Natural killer cell treated with Interleukin-12 subunit alpha and Interleukin-12 subunit beta and Interleukin-15 and Interleukin-18, amount 100 ng/mL, for 72 hours (primary cell): Measurements from ENCODE around the gene ACO1. TPM values are rescaled to one million over a fixed set of nuclear protein-coding genes. Genes with fewer than 3 reads are reported as not detected.

Experiments
- ATAC-seq, 2 donors: fragments of 150-1000 bp; cut with Tn5 transposase in 1 of 2; sonication (Bioruptor Pico), chemical (Tn5 transposase) in 1 of 2; 2 replicates each; pipeline ENCODE4 v1.10.0; 2021
- DNase-seq: peaks from one replicate; pipeline ENCODE4 v3.0.0; 2022; ENCODE audit warnings: low spot score
- H3K27ac Mint-ChIP-seq, 2 donors: 1 replicate in 1 of 2; 2 replicates in 1 of 2; pipeline ENCODE4 v1.8.0; 2022; ENCODE audit warnings: mixed read lengths in 2 of 2, mild to moderate bottlenecking in 1 of 2, moderate library complexity in 1 of 2
- H3K27me3 Mint-ChIP-seq, 2 donors: 1 replicate in 1 of 2; 2 replicates in 1 of 2; pipeline ENCODE4 v1.8.0; 2022; ENCODE audit warnings: mixed read lengths in 2 of 2
- H3K36me3 Mint-ChIP-seq: one replicate; pipeline ENCODE4 v1.8.0; 2022; ENCODE audit warnings: mixed read lengths
- H3K4me1 Mint-ChIP-seq, 2 donors: 1 replicate in 1 of 2; 2 replicates in 1 of 2; pipeline ENCODE4 v1.8.0; 2022; ENCODE audit warnings: low read depth in 2 of 2, mixed read lengths in 2 of 2, mild to moderate bottlenecking in 1 of 2
- H3K4me3 Mint-ChIP-seq: one replicate; pipeline ENCODE4 v1.8.0; 2022; ENCODE audit warnings: mixed read lengths
- H3K9me3 Mint-ChIP-seq: 2 replicates; pipeline ENCODE4 v1.8.0; 2022; ENCODE audit warnings: mixed read lengths
- total RNA-seq, 2 donors: library from RNA; stranded (reverse); gene quantifications; one replicate each; pipeline ENCODE4 v1.2.3, GENCODE V29; 2022

Gene ACO1
- total RNA-seq, 2 donors from 2014 or later = 10.9 to 12.1 TPM

DNA sequence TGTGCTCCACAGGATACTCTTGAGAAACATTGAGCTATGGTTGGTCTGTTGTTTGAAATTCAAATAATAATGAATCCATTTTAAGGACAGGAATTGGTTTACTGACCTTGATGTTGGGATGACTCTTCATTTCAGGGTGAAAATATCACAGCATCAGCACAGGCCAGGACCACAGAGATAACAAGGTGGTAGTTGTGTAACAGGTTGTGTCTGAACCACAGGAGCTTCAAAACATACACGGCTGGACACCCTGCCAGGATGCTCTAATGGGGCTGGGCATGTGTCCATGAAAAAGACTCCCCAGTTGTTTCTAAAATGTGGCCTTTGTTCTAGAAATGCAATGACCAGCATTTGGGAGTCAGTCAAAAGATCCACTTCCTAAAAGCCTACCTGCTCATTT, 69.8 kb downstream of the ACO1 start:
- H3K9me3 Mint-ChIP-seq = no peaks in the 10 kb centered on the region
- ATAC-seq (no peak), DNase-seq (no peak)
- H3K4me1 Mint-ChIP-seq = no peaks in the 10 kb centered on the region
- peaks cover 18% of the 10 kb centered on the region for H3K36me3 Mint-ChIP-seq
- no peaks in the 10 kb centered on the region for H3K27me3 Mint-ChIP-seq
- H3K4me3 Mint-ChIP-seq = no peak overlapping the region
- no peak overlapping the region for H3K27ac Mint-ChIP-seq

DNA sequence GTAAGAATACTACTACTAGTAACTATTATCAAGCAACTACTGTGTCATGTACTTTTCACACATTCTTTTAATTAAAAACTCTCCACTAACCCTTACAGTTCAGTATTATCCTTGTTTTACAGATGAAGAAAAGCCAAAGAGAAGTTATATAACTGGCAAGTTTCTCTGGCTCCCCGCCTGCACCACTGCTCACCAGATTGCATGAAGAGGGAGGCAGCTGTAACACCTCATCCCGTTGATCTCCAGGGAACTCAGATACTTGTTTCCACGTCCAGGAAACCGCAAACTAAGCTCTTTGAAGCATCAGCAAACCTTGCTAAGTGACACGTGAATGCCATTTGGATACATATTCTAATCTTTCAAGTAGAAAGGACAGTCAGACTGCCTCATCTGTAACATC, 71.3 kb downstream of the ACO1 start:
- H3K27me3 Mint-ChIP-seq = no peaks in the 10 kb centered on the region
- H3K36me3 Mint-ChIP-seq = peaks cover 11% of the 10 kb centered on the region

DNA sequence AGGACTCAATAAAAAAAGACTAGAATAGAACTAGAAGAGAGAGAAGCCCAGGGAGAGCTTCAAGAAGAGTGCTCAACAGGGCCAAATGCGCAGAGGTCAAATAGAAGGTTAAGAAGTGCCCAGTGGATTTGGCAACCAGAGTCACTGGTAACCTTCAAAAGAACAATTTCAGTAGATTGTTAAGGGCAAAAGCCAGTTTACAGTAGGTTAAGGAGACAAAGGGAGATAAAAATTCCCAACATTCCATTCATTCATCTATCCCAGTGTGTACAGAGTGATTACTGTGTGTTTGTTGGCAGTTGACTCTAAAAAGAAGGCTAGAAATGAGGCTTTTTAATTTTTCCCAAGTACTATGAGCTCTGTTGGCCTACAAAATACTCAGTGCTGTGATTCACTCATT, 72.1 kb downstream of the ACO1 start:
- no peak for DNase-seq
- Mint-ChIP-seq H3K4me3 (no peak overlapping the region), H3K9me3 (no peaks in the 10 kb centered on the region), H3K36me3 (peaks cover 10% of the 10 kb centered on the region), H3K27ac (no peak overlapping the region), H3K4me1 (no peaks in the 10 kb centered on the region), H3K27me3 (no peaks in the 10 kb centered on the region)
- no peak for ATAC-seq

More for the DNA sequence above, 71.3 kb downstream of the ACO1 start:
- Mint-ChIP-seq H3K9me3 (no peaks in the 10 kb centered on the region), H3K4me1 (no peaks in the 10 kb centered on the region), H3K27ac (no peak overlapping the region), H3K4me3 (no peak overlapping the region)
- DNase-seq (no peak), ATAC-seq (no peak)

DNA sequence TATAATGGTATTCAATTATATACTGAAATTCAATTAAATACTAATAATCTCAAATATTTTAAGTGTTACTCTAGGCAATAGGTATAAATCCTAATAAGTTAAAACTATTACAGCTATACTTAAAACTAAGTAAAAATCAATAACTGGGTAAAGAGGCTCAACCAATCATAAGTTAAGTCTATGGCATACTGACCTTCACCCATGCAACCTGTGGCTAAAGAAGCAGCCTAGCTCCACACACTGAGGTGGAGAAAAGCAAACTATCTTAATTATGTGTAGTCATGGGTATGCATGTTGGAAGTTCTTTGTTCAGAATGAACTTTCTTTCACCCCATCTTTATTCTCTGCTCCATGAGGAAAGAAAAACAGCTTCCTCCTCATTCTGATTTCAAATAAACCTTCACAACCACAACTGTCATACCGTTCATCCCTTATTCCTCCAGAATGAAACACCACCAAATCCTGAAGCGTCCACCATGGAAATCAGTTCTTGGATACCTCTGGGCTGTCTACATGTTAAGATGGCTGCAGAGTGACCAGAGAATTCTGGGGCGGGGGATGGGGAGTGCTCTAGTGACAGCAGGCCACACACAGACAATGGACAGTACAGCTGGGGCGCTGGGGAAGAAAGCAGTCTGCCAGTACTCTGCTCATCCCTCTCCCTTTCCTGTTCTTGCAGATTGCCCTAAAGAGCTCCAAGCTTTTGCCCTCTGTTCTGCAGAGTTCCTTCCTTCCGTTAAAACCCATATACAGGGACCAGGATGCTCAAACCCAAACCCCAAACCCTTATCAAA, 79.3 kb downstream of the ACO1 start:
- Mint-ChIP-seq H3K36me3 (peaks cover 8% of the 10 kb centered on the region), H3K27ac (no peak overlapping the region), H3K4me3 (no peak overlapping the region), H3K27me3 (no peaks in the 10 kb centered on the region), H3K9me3 (no peaks in the 10 kb centered on the region), H3K4me1 (no peaks in the 10 kb centered on the region)
- no peak for ATAC-seq
- no peak for DNase-seq

DNA sequence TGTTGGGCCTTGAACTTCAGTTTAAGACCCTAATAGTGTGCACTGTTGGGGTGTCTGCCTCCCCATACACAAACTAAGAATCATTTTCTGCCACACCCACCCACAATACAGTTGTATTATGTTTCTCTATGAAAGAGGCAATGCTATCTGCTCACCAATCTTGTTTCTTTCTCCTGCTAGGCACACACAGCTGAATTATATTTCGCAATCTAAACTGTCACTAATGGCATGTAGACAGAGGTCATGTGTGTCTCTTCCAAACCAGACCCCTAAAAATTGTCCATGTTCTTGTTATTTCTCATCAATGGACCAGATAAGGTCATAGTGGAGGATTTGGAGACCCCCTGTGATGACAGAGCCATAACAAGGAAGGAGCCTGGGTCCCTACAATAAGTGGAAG, 84.3 kb downstream of the ACO1 start:
- H3K27me3 Mint-ChIP-seq = no peaks in the 10 kb centered on the region
- peaks cover 12% of the 10 kb centered on the region for H3K36me3 Mint-ChIP-seq
- H3K9me3 Mint-ChIP-seq = no peaks in the 10 kb centered on the region
- H3K4me1 Mint-ChIP-seq = no peaks in the 10 kb centered on the region
- DNase-seq = no peak
- peak overlapping the region in 1 of 2 donors; percentile 6 for H3K27ac Mint-ChIP-seq
- no peak for ATAC-seq
- H3K4me3 Mint-ChIP-seq = no peak overlapping the region

DNA sequence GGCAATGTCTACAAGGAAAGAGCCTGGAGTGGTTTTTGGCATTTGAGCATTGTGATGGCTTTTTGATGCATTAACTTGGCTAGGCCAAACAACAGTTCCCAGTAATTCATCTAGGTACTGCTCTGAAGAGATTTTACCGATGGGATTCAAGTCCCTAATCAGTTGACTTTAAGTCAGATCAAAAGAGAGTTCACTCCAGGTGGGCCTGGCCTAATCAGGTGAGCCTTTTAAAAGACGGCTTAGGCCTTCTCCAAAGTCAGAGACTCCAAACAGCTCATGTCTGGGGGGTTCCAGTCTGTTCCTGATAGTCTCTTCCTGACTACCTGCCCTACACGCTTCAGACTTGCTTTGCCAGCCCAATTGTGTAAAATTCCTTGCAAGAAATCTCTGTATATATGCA, 87.9 kb downstream of the ACO1 start:
- H3K27me3 Mint-ChIP-seq = no peaks in the 10 kb centered on the region
- H3K36me3 Mint-ChIP-seq = peaks cover 16% of the 10 kb centered on the region
- H3K27ac Mint-ChIP-seq = no peak overlapping the region
- no peak for DNase-seq
- H3K4me1 Mint-ChIP-seq = no peaks in the 10 kb centered on the region
- no peak overlapping the region for H3K4me3 Mint-ChIP-seq
- no peaks in the 10 kb centered on the region for H3K9me3 Mint-ChIP-seq
- ATAC-seq = no peak

DNA sequence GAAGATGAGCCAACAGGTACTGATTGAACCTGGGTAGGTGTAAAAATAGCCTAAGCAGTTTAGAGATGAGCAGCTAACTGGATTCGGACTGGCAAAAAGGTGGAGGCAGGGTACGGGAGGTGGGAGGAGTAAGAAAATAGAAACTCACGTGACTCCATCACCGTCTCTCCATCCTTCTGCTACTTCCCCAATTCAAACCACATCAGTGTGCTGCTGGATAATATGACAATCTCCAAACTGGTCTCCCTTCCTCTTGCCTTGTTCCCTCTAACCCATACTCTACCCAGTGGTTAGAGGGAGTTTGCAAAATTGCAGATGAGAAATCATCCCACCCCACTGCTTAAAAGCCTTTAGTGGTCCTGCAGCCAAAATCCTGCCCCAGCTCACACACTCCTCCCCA, 98.9 kb downstream of the ACO1 start:
- no peak overlapping the region for H3K27ac Mint-ChIP-seq
- H3K27me3 Mint-ChIP-seq = no peaks in the 10 kb centered on the region
- no peaks in the 10 kb centered on the region for H3K4me1 Mint-ChIP-seq

DNA sequence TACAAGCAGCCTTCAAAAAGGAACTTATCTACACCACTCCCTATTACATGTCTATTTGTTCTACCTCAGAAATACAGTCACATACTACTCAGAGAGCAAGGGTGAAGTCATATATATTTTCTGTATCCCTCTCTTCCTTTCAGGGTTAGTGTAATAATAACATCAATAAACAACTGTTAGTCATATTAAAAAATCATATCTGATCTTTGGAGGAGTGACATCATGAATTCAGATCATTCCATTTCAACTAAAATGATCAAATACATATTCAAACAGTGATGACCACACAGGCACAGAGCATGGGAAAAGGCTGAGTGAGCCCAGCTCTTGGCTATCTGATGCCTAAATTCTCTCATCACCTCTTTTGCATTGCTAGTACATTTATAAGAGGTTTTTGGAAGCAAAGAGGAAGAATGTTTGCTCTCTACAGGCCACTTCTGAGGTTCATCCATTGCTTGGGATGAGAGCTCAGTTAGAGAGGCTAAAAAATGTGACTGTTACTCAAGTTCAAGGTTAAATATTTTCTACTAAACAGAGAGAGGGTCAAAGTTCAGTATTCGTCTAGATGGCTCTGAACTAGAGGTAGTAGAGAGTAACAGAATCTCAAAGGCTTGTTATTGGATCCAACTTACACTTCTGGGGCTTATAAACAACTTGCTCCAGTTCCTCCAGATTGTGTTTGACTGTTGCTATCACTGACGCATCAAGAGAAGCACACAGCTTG, 102.6 kb downstream of the ACO1 start:
- Mint-ChIP-seq H3K4me1 (no peaks in the 10 kb centered on the region), H3K4me3 (no peak overlapping the region), H3K27me3 (no peaks in the 10 kb centered on the region), H3K9me3 (no peaks in the 10 kb centered on the region), H3K27ac (peak overlapping the region in 1 of 2 donors; percentile 51), H3K36me3 (peaks cover 40% of the 10 kb centered on the region)
- DNase-seq = no peak
- no peak for ATAC-seq

More for the DNA sequence above, 98.9 kb downstream of the ACO1 start:
- peaks cover 48% of the 10 kb centered on the region for H3K36me3 Mint-ChIP-seq
- H3K9me3 Mint-ChIP-seq = no peaks in the 10 kb centered on the region
- DNase-seq = no peak
- H3K4me3 Mint-ChIP-seq = no peak overlapping the region
- no peak for ATAC-seq

DNA sequence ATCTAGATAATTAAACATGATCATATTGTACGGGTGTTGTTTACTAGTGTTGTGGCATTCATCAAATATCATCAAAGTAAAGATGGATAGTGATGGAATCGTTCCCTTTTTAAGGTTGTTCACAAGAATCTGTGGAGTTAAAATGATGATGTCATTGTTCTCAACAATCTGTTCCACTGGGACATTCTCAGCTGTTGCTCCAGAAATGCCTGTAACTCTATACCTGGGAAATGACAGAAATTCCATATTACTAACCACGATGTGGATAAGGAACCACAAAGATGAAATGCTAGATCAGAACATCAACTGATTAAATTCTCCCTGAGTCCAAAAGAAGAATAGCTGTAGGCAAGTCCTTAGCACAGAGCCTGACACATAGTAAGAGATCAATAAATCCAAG, 103.5 kb downstream of the ACO1 start:
- ATAC-seq = no peak
- H3K27me3 Mint-ChIP-seq = no peaks in the 10 kb centered on the region
- no peak for DNase-seq
- no peaks in the 10 kb centered on the region for H3K9me3 Mint-ChIP-seq
- no peak overlapping the region for H3K27ac Mint-ChIP-seq
- peaks cover 36% of the 10 kb centered on the region for H3K36me3 Mint-ChIP-seq
- no peaks in the 10 kb centered on the region for H3K4me1 Mint-ChIP-seq
- no peak overlapping the region for H3K4me3 Mint-ChIP-seq

DNA sequence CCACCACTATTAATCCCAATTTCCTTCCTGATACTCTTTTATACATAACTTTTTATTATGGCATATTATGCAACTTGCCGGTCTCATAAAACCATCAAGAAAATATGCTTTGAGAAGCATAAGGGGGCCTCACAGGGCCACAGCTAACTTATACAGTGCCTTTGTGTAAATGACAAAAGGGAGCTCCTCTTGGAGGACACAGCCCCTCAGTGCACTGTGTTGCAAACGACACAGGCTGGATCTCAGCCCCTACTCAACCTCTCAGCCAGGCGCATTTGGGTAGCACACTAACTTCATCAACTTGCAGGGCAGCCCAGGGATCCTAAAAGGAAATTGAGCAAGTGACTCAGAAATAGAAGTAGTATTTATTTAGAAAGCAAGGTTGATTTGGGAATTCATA, 106.2 kb downstream of the ACO1 start:
- Mint-ChIP-seq H3K27ac (no peak overlapping the region), H3K9me3 (no peaks in the 10 kb centered on the region), H3K4me3 (no peak overlapping the region), H3K36me3 (peaks cover 26% of the 10 kb centered on the region), H3K27me3 (no peaks in the 10 kb centered on the region), H3K4me1 (no peaks in the 10 kb centered on the region)
- DNase-seq (no peak), ATAC-seq (no peak)

DNA sequence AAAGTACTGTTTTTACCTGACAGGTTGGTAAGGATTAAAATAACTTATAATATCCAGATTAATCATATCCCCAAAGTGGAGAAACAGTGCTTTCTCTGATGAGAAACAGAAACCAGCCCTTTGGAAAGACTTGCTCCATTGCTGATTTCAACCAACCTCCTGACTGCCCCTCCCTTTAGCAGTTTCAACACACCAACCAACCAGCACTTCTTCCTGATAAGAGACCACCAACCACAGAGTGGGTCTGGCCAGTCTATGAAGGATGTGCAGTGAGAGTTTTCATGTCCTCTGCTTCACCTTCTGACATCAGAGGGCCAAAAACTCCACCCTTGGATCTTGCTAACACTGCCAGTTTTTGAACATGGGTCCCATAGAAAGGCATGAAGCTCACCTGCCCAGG, 113.5 kb downstream of the ACO1 start:
- H3K4me1 Mint-ChIP-seq = peaks cover 6 to 13% of the 10 kb centered on the region in 2 donors
- ATAC-seq = no peak
- no peak overlapping the region for H3K4me3 Mint-ChIP-seq
- H3K36me3 Mint-ChIP-seq = peaks cover 5% of the 10 kb centered on the region
- H3K27me3 Mint-ChIP-seq = no peaks in the 10 kb centered on the region
- no peak overlapping the region for H3K27ac Mint-ChIP-seq
- no peaks in the 10 kb centered on the region for H3K9me3 Mint-ChIP-seq
- DNase-seq = no peak

DNA sequence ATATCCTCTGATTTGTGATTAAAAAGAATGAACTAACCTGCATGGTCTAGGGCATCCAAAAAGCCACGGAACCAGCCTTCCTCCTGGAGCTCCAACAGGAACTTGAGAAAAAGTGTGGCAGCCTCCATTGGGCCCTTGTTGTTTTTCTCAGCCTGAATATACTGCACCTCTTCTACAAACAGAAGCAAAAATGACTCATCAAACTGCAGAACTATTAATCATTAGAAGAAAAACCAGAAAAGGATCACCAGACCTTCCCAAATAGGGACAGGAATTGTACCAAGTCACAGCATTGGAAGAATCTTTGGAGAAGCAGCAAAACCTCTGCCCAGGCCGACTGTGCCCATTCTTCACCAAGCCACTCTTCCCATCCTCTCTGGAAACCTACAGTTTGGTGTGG, 116.3 kb downstream of the ACO1 start:
- Mint-ChIP-seq H3K9me3 (no peaks in the 10 kb centered on the region), H3K27ac (no peak overlapping the region)
- no peak for ATAC-seq

DNA sequence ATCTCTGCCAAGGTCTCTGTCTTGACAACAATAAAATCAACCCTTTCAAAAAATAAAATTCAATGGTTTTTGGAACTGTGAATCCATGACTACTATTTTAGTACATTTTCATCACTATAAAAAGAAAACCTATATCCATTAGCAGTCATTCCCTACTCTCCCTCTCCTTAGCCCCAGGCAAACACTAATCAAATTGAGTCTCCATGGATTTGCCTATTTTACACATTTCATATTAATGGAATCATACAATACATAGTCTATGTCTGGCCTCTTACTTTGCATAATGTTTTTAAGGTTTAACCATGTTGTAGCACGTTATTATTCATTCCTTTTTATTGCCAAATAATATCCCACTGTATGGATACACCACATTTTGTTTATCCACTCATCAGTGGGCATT, 117.4 kb downstream of the ACO1 start:
- no peaks in the 10 kb centered on the region for H3K36me3 Mint-ChIP-seq
- no peak overlapping the region for H3K4me3 Mint-ChIP-seq
- H3K9me3 Mint-ChIP-seq = no peaks in the 10 kb centered on the region
- no peaks in the 10 kb centered on the region for H3K27me3 Mint-ChIP-seq
- ATAC-seq = no peak
- H3K27ac Mint-ChIP-seq = no peak overlapping the region
- peaks cover 11 to 13% of the 10 kb centered on the region in 2 donors for H3K4me1 Mint-ChIP-seq
- DNase-seq = no peak

More for the DNA sequence above, 116.3 kb downstream of the ACO1 start:
- no peak overlapping the region for H3K4me3 Mint-ChIP-seq
- no peak for DNase-seq
- H3K27me3 Mint-ChIP-seq = no peaks in the 10 kb centered on the region
- no peaks in the 10 kb centered on the region for H3K36me3 Mint-ChIP-seq
- H3K4me1 Mint-ChIP-seq = peaks cover 11 to 13% of the 10 kb centered on the region in 2 donors

DNA sequence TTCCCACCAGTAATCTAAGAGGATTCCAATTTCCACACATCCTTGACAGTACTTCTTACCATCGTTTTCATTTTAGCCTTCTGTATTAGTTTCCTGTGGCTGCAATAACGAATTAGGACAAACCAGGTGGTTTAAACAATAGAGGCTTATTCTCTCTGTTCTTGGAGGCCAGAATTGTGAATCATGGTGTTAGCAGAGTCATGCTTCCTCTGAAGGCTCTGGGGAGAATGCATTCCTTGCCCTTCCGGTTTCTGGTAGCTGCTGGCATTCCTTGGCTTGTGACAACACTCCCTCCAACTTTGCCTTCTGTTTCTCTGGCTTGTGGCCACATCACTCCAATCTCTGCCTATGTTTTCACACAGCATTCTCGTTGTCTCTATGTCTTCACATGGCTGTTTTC, 118.0 kb downstream of the ACO1 start:
- no peak overlapping the region for H3K27ac Mint-ChIP-seq
- peaks cover 11 to 13% of the 10 kb centered on the region in 2 donors for H3K4me1 Mint-ChIP-seq
- no peaks in the 10 kb centered on the region for H3K9me3 Mint-ChIP-seq
- no peak overlapping the region for H3K4me3 Mint-ChIP-seq
- H3K36me3 Mint-ChIP-seq = no peaks in the 10 kb centered on the region
- DNase-seq (no peak), ATAC-seq (no peak)
- no peaks in the 10 kb centered on the region for H3K27me3 Mint-ChIP-seq
